GM12873 (cell line): ENCODE data around the gene AKT1.

Experiments used
- CTCF ChIP-seq: IDR thresholded peaks from 2 replicates; pipeline ENCODE4 v1.5.1; 2012; ENCODE audit warnings: low read depth, mild to moderate bottlenecking, moderate library complexity, low read length, control low read depth; ENCODE audit not compliant: insufficient read depth; ENCODE audit errors: missing control alignments

Gene AKT1

GRCh38 chr14:104803912-104804410 is 8.4 kb upstream of the AKT1 start:
- TF ChIP-seq CTCF = no peak

GRCh38 chr14:104803280-104803911 is 7.8 kb upstream of the AKT1 start:
- no peak for TF ChIP-seq CTCF

GRCh38 chr14:104802394-104803184 is 7.0 kb upstream of the AKT1 start:
- TF ChIP-seq CTCF = no peak

GRCh38 chr14:104801520-104802393 is 6.2 kb upstream of the AKT1 start:
- TF ChIP-seq CTCF = no peak

GRCh38 chr14:104800771-104801519 is 5.4 kb upstream of the AKT1 start, which contains the start of gene ZBTB42:
ZBTB42 (plus strand) TSS chr14:104801101; CDS start chr14:104801198, 97 bp downstream.
- no peak for TF ChIP-seq CTCF

GRCh38 chr14:104800015-104800770 is 4.6 kb upstream of the AKT1 start:
- peak; percentile 19 for TF ChIP-seq CTCF
